PC-9 (cell line): ENCODE results near the gene STAP2. TPM values are rescaled to one million over a fixed set of nuclear protein-coding genes. Genes with fewer than 3 reads are reported as not detected.

Source experiments
- BruUV-seq: library from RNA; stranded (reverse); fragments of 400-500 nt; replicated peaks from 2 replicates; lab custom pipeline; 2021; lab: Mats Ljungman, UMichigan
- CTCF ChIA-PET: fragments of 300-600 bp; sonication (Branson Sonifier 250); formaldehyde crosslinking; loops from one replicate; lab custom pipeline; 2022; ENCODE audit warnings: antibody characterized with exemption; lab: Charles Lee
- POLR2A ChIA-PET: fragments of 300-600 bp; sonication (Branson Sonifier 250); formaldehyde crosslinking; loops from one replicate; lab custom pipeline; 2022; ENCODE audit warnings: antibody characterized with exemption; ENCODE audit not compliant: unreplicated experiment; lab: Charles Lee
- DNase-seq, 2 experiments: peaks; one replicate each; pipeline versions ENCODE4 v3.0.0 to v3.0.0-alpha.2; 2015 to 2022; ENCODE audit warnings: mixed read lengths in 1 of 2
- H2AFZ ChIP-seq: fragments of 200-600 bp; sonication (generic); 2 replicates; pipeline ENCODE4 v1.8.1; 2017; ENCODE audit warnings: antibody characterized with exemption
- H3F3A ChIP-seq: fragments of 200-600 bp; sonication (generic); 2 replicates; pipeline ENCODE4 v1.8.1; 2017; ENCODE audit warnings: antibody characterized with exemption, mild to moderate bottlenecking, low read depth; ENCODE audit not compliant: insufficient read depth
- H3K27ac ChIP-seq: fragments of 200-600 bp; sonication (generic); 2 replicates; pipeline ENCODE4 v1.6.1; 2016; ENCODE audit warnings: mixed run types
- H3K27me3 ChIP-seq: fragments of 200-600 bp; sonication (generic); 2 replicates; pipeline ENCODE4 v1.6.1; 2016; ENCODE audit warnings: low read depth, mixed run types; ENCODE audit not compliant: insufficient read depth
- H3K36me3 ChIP-seq: fragments of 200-600 bp; sonication (generic); 2 replicates; pipeline ENCODE4 v1.6.1; 2016; ENCODE audit warnings: low read depth, mixed run types
- H3K4me1 ChIP-seq: fragments of 200-600 bp; sonication (generic); replicated peaks from 2 replicates; pipeline ENCODE4 v1.6.1; 2016; ENCODE audit warnings: mixed run types; ENCODE audit not compliant: insufficient read depth
- H3K4me2 ChIP-seq: fragments of 200-600 bp; sonication (generic); 2 replicates; pipeline ENCODE4 v1.6.1; 2017; ENCODE audit warnings: mixed run types
- H3K4me3 ChIP-seq: fragments of 200-600 bp; sonication (generic); 2 replicates; pipeline ENCODE4 v1.6.1; 2016; ENCODE audit warnings: mixed run types
- H3K79me2 ChIP-seq: fragments of 200-600 bp; sonication (generic); 2 replicates; pipeline ENCODE4 v1.6.1; 2017; ENCODE audit warnings: low read depth, mixed run types
- H3K9me2 ChIP-seq: fragments of 200-600 bp; sonication (generic); 2 replicates; pipeline ENCODE4 v1.8.1; 2017; ENCODE audit warnings: mild to moderate bottlenecking; ENCODE audit not compliant: insufficient read depth
- H3K9me3 ChIP-seq: fragments of 200-600 bp; sonication (generic); 2 replicates; pipeline ENCODE4 v1.8.1; 2016; ENCODE audit warnings: low read depth; ENCODE audit not compliant: insufficient read depth
- H4K20me1 ChIP-seq: fragments of 200-600 bp; sonication (generic); 2 replicates; pipeline ENCODE4 v1.8.1; 2017; ENCODE audit not compliant: insufficient read depth
- EZH2 ChIP-seq: fragments of 200-600 bp; sonication (generic); IDR thresholded peaks from 2 replicates; pipeline ENCODE4 v1.8.0; 2017; ENCODE audit warnings: antibody characterized with exemption, low read depth
- intact Hi-C: fragments of 100-400 bp; cut with micrococcal nuclease; formaldehyde crosslinking; loops from one replicate; pipeline ENCODE4 v1.10.0; 2022; ENCODE audit not compliant: unreplicated experiment
- total RNA-seq: library from RNA; stranded (reverse); gene quantifications from 2 replicates; pipeline ENCODE4 v1.2.3, GENCODE V29; 2021
- TF ChIP-seq, protein P1 (sequence below): fragments of 200-600 bp; sonication (generic); conservative IDR thresholded peaks from 2 replicates; pipeline ENCODE4 v1.6.1; 2017; ENCODE audit warnings: mixed run types, antibody characterized with exemption, mild to moderate bottlenecking, moderate library complexity

Gene STAP2
- total RNA-seq, 1 experiment from 2014 or later, result 29.8 TPM

DNA sequence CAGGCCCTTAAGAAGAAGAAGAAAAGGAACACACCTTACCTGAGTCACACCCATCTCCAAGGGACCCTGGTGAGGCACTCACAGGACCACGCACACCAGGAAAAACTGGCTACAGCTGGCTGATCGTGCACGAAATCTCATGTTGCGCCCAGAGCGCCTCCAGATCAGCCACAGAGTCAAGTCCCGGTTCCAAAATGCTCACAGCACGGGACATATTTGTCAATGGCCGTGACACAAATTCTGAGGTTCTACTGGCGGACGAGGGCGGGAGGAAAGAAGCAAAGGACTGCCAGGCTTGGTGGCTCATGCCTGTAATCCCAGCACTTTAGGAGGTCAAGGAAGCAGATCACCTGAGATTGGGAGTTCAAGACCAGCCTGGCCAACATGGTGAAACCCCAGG lies 40.3 kb upstream of the STAP2 start:
- H3K9me2 ChIP-seq, result no peaks in the 10 kb centered on the region
- no peaks in the 10 kb centered on the region for H3K36me3 ChIP-seq
- CTCF ChIA-PET, result no interaction called here
- H3F3A ChIP-seq, result peaks cover 56% of the 10 kb centered on the region
- intact Hi-C loops, result loop anchor here (1.0 to 10.0 kb wide), 3 partner anchors 9 to 392 kb away; partner anchors contain the start of genes DPP9 and EEF2
- H3K9me3 ChIP-seq, result no peaks in the 10 kb centered on the region
- no peak overlapping the region for H2AFZ ChIP-seq
- TF ChIP-seq EZH2, result no peak
- TF ChIP-seq, protein P1, sequence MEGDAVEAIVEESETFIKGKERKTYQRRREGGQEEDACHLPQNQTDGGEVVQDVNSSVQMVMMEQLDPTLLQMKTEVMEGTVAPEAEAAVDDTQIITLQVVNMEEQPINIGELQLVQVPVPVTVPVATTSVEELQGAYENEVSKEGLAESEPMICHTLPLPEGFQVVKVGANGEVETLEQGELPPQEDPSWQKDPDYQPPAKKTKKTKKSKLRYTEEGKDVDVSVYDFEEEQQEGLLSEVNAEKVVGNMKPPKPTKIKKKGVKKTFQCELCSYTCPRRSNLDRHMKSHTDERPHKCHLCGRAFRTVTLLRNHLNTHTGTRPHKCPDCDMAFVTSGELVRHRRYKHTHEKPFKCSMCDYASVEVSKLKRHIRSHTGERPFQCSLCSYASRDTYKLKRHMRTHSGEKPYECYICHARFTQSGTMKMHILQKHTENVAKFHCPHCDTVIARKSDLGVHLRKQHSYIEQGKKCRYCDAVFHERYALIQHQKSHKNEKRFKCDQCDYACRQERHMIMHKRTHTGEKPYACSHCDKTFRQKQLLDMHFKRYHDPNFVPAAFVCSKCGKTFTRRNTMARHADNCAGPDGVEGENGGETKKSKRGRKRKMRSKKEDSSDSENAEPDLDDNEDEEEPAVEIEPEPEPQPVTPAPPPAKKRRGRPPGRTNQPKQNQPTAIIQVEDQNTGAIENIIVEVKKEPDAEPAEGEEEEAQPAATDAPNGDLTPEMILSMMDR, result no peak
- no peak overlapping the region for H3K4me3 ChIP-seq
- H4K20me1 ChIP-seq, result peaks cover 17% of the 10 kb centered on the region
- peaks cover 18% of the 10 kb centered on the region for H3K79me2 ChIP-seq
- no peak for DNase-seq
- POLR2A ChIA-PET, result interaction anchor here (0.6 kb wide), 1 partner anchor 448 kb away, joined by 3 read pairs; no protein-coding TSS in a partner anchor
- no peak overlapping the region for H3K27ac ChIP-seq
- no peaks in the 10 kb centered on the region for H3K27me3 ChIP-seq
- peaks cover 61% of the 10 kb centered on the region for H3K4me1 ChIP-seq
- no TSS peak for BruUV-seq
- H3K4me2 ChIP-seq, result peak overlapping the region; percentile 36; the same call in 1 of the 2 replicates

GRCh38 chr19:4376991-4377781 lies 38.6 kb upstream of the STAP2 start:
- POLR2A ChIA-PET, result no interaction called here
- Histone ChIP-seq H3K79me2 (peaks cover 30% of the 10 kb centered on the region), H4K20me1 (peaks cover 17% of the 10 kb centered on the region), H3K4me1 (peaks cover 68% of the 10 kb centered on the region), H3K27me3 (no peaks in the 10 kb centered on the region), H3K9me3 (no peaks in the 10 kb centered on the region), H3F3A (peaks cover 56% of the 10 kb centered on the region), H3K36me3 (no peaks in the 10 kb centered on the region), H3K4me3 (peak overlapping the region; percentile 26; the same call in 1 of the 2 replicates), H2AFZ (no peak overlapping the region), H3K9me2 (no peaks in the 10 kb centered on the region), H3K27ac (peak overlapping the region; percentile 95), H3K4me2 (peak overlapping the region; percentile 80)
- peak; percentile 86 to 93 for DNase-seq
- TF ChIP-seq EZH2, result no peak
- TF ChIP-seq, protein P1, result no peak
- CTCF ChIA-PET, result interaction anchor here (1.0 kb wide), 1 partner anchor 25 kb away, joined by 3 read pairs; the partner anchor contains the start of gene CHAF1A
- no TSS peak for BruUV-seq
- intact Hi-C loops, result loop anchor here (5.0 to 10.0 kb wide), 2 partner anchors 348 to 390 kb away; partner anchors contain the start of genes DPP9 and EEF2

- no peaks in the 10 kb centered on the region for H3K9me3 ChIP-seq
- no peaks in the 10 kb centered on the region for H3K9me2 ChIP-seq
- no TSS peak for BruUV-seq
- peak overlapping the region; percentile 80 for H3K4me2 ChIP-seq
- DNase-seq, result no peak
- POLR2A ChIA-PET, result no interaction called here
- intact Hi-C loops, result loop anchor here (5.0 to 10.0 kb wide), 2 partner anchors 348 to 389 kb away; partner anchors contain the start of genes DPP9 and EEF2
- H3K4me3 ChIP-seq, result peak overlapping the region; percentile 26; the same call in 1 of the 2 replicates
- peaks cover 56% of the 10 kb centered on the region for H3F3A ChIP-seq
- no peaks in the 10 kb centered on the region for H3K27me3 ChIP-seq
- H2AFZ ChIP-seq, result no peak overlapping the region
- CTCF ChIA-PET, result interaction anchor here (1.0 kb wide), 1 partner anchor 26 kb away, joined by 3 read pairs; the partner anchor contains the start of gene CHAF1A
- H3K36me3 ChIP-seq, result no peaks in the 10 kb centered on the region
- peaks cover 17% of the 10 kb centered on the region for H4K20me1 ChIP-seq
- H3K27ac ChIP-seq, result peak overlapping the region; percentile 95
- TF ChIP-seq, protein P1, result no peak
- TF ChIP-seq EZH2, result no peak
- peaks cover 68% of the 10 kb centered on the region for H3K4me1 ChIP-seq
- peaks cover 30% of the 10 kb centered on the region for H3K79me2 ChIP-seq
Measured at GRCh38 chr19:4376671-4376990, 38.0 kb upstream of the STAP2 start.
